ENCODE results near the gene STON2.

STON2 gene

DNA sequence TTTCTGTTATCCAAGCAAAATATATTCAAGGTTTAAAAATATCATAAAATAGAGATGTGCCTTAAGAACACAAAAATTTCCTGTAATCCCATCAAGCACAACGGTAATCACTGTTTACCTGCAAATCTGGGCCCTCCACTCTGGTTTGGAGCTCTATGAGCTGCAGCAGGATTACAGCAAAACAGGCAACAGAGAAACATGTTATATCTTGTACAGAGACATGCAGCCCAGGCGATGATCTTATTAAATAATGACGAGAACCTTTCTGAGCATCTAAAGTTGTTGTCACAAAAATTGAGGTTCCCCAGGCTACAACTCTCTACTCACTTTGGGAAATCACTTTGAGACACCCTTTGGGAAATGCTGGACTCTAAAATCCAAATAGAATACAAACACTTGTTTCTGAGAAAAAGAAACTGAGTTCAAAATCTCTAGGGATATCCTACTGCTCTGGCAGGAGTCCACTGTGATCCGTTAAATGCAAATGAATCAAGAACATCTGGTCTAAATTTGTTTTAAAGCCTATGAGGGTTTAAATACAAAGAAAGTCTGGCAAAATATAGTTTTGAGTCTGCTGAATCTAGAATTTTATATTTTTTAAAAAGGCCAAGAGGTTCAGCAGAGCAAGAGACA, 36.3 kb downstream of the STON2 start:
- Histone ChIP-seq H3K36me3 (ENCODE audit: control insufficient read depth, insufficient read depth, low read length) (no peaks in the 10 kb centered on the region), H3K27ac (ENCODE audit: insufficient read depth, low read depth, low read length, poor library complexity, severe bottlenecking) (no peak overlapping the region), H3K27me3 (ENCODE audit: control insufficient read depth, insufficient read depth, low read length, poor library complexity, severe bottlenecking) (no peaks in the 10 kb centered on the region), H3K4me3 (ENCODE audit: insufficient read depth, low read depth, low read length) (no peak overlapping the region), H3K9me3 (ENCODE audit: control insufficient read depth, low read length) (no peaks in the 10 kb centered on the region), H3K4me1 (ENCODE audit: control insufficient read depth, insufficient read depth, low read length) (peaks cover 12% of the 10 kb centered on the region)
- 92 to 93% methylated on average over 4 of the region's 4 CpGs for WGBS, 2 experiments

- WGBS, 2 experiments, result 88 to 93% methylated on average over 5 of the region's 5 CpGs
- H3K36me3 ChIP-seq (ENCODE audit: control insufficient read depth, insufficient read depth, low read length), result no peaks in the 10 kb centered on the region
- H3K4me3 ChIP-seq (ENCODE audit: insufficient read depth, low read depth, low read length), result no peak overlapping the region
These were observed 46.3 kb downstream of the STON2 start for GRCh38 chr14:81353691-81354323.

GRCh38 chr14:81352413-81352812, 47.7 kb downstream of the STON2 start:
- no peak overlapping the region for H3K4me3 ChIP-seq (ENCODE audit: insufficient read depth, low read depth, low read length)
- no peaks in the 10 kb centered on the region for H3K4me1 ChIP-seq (ENCODE audit: control insufficient read depth, insufficient read depth, low read length)
- H3K27me3 ChIP-seq (ENCODE audit: control insufficient read depth, insufficient read depth, low read length, poor library complexity, severe bottlenecking), result no peaks in the 10 kb centered on the region
- no peaks in the 10 kb centered on the region for H3K36me3 ChIP-seq (ENCODE audit: control insufficient read depth, insufficient read depth, low read length)
- no peaks in the 10 kb centered on the region for H3K9me3 ChIP-seq (ENCODE audit: control insufficient read depth, low read length)
- WGBS, 2 experiments, result 93 to 94% methylated on average over 2 of the region's 2 CpGs
- H3K27ac ChIP-seq (ENCODE audit: insufficient read depth, low read depth, low read length, poor library complexity, severe bottlenecking), result no peak overlapping the region

More at GRCh38 chr14:81353691-81354323, 46.3 kb downstream of the STON2 start:
- no peaks in the 10 kb centered on the region for H3K9me3 ChIP-seq (ENCODE audit: control insufficient read depth, low read length)
- H3K27me3 ChIP-seq (ENCODE audit: control insufficient read depth, insufficient read depth, low read length, poor library complexity, severe bottlenecking), result no peaks in the 10 kb centered on the region
- no peak overlapping the region for H3K27ac ChIP-seq (ENCODE audit: insufficient read depth, low read depth, low read length, poor library complexity, severe bottlenecking)
- no peaks in the 10 kb centered on the region for H3K4me1 ChIP-seq (ENCODE audit: control insufficient read depth, insufficient read depth, low read length)

DNA sequence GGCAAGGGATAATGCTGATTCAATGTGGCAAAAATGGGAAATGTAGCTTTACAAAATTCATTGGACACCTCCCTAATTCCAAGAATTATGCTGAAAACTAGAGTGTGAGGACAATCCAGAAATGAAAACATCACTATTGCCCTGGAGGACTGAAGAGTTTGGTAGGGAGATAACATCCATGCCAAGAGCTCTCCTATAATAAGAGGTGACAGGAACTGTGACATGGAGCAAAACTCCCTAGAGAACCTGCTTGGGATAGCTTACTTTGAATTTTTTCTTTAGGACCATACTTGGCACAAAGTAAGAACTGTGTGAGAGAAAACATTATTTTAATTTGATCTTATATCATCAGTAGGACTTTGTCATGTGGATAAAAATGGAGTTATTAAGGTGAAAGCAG, 48.9 kb downstream of the STON2 start:
- Histone ChIP-seq H3K27ac (ENCODE audit: insufficient read depth, low read depth, low read length, poor library complexity, severe bottlenecking) (no peak overlapping the region), H3K27me3 (ENCODE audit: control insufficient read depth, insufficient read depth, low read length, poor library complexity, severe bottlenecking) (no peaks in the 10 kb centered on the region), H3K4me1 (ENCODE audit: control insufficient read depth, insufficient read depth, low read length) (no peaks in the 10 kb centered on the region), H3K36me3 (ENCODE audit: control insufficient read depth, insufficient read depth, low read length) (no peaks in the 10 kb centered on the region), H3K4me3 (ENCODE audit: insufficient read depth, low read depth, low read length) (no peak overlapping the region), H3K9me3 (ENCODE audit: control insufficient read depth, low read length) (no peaks in the 10 kb centered on the region)

DNA sequence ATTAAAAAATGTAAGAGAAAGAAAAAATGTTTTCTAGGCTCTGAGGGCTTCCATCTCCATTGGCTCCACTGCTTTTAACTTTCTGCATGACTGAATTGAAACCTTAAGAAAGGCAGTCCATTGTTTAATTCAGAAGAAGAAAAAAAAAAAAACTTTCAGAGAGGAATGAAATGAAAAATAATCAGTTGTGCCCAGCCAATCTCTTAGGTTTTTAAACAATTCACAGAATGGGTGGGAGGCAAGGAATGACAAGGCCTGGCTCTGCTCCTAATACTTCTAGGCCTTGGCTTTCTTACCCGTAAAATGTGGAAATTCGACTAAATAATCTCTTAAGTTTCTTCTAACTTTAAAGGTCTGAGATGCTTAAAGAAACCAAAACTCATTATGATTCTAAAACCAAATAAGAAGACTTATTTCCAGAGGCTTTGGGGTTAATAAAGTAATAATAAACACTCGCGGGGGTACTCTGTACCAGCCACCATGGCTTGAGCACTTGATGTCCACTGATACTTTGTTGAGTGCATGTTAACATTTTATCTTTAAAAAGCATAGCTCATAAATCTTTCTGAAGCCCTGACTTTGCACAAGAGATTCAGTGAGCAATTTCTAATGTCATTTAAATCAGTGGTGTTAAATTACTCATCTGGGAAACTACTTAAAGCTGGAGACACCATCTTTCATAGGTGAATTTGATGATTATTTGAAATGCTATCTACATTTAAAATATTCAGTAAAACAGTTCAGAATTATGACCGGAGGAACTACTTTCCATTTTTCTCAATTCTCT, 49.6 kb downstream of the STON2 start:
- Histone ChIP-seq H3K9me3 (ENCODE audit: control insufficient read depth, low read length) (no peaks in the 10 kb centered on the region), H3K4me3 (ENCODE audit: insufficient read depth, low read depth, low read length) (no peak overlapping the region), H3K27ac (ENCODE audit: insufficient read depth, low read depth, low read length, poor library complexity, severe bottlenecking) (no peak overlapping the region), H3K27me3 (ENCODE audit: control insufficient read depth, insufficient read depth, low read length, poor library complexity, severe bottlenecking) (no peaks in the 10 kb centered on the region), H3K4me1 (ENCODE audit: control insufficient read depth, insufficient read depth, low read length) (no peaks in the 10 kb centered on the region), H3K36me3 (ENCODE audit: control insufficient read depth, insufficient read depth, low read length) (no peaks in the 10 kb centered on the region)
- WGBS, 2 experiments, result 96 to 99% methylated on average over 5 of the region's 5 CpGs

DNA sequence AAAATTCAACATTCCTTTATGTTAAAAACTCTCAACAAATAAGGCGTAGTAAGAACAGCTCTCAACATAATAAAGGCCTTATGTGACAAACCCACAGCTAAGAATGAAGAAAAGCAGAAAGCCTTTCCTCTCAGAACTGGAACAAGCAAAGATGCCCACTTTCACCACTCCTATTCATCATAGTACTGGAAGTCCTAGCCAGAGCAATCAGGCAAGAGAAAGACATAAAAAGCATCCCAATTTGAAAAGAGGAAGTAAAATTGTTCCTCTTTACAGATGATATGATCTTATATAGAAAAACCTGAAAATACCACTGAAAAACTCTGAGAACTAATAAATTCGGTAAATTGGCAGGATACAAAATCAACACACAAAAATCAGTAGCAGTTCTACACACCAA, 52.1 kb downstream of the STON2 start:
- Histone ChIP-seq H3K9me3 (ENCODE audit: control insufficient read depth, low read length) (no peaks in the 10 kb centered on the region), H3K27ac (ENCODE audit: insufficient read depth, low read depth, low read length, poor library complexity, severe bottlenecking) (no peak overlapping the region), H3K4me3 (ENCODE audit: insufficient read depth, low read depth, low read length) (no peak overlapping the region), H3K4me1 (ENCODE audit: control insufficient read depth, insufficient read depth, low read length) (peaks cover 3% of the 10 kb centered on the region), H3K27me3 (ENCODE audit: control insufficient read depth, insufficient read depth, low read length, poor library complexity, severe bottlenecking) (no peaks in the 10 kb centered on the region), H3K36me3 (ENCODE audit: control insufficient read depth, insufficient read depth, low read length) (no peaks in the 10 kb centered on the region)
- WGBS, 2 experiments, result 74 to 95% methylated on average over 2 of the region's 2 CpGs

GRCh38 chr14:81345781-81346180, 54.3 kb downstream of the STON2 start:
- Histone ChIP-seq H3K4me1 (ENCODE audit: control insufficient read depth, insufficient read depth, low read length) (peaks cover 4% of the 10 kb centered on the region), H3K4me3 (ENCODE audit: insufficient read depth, low read depth, low read length) (no peak overlapping the region), H3K9me3 (ENCODE audit: control insufficient read depth, low read length) (no peaks in the 10 kb centered on the region), H3K27me3 (ENCODE audit: control insufficient read depth, insufficient read depth, low read length, poor library complexity, severe bottlenecking) (no peaks in the 10 kb centered on the region), H3K36me3 (ENCODE audit: control insufficient read depth, insufficient read depth, low read length) (no peaks in the 10 kb centered on the region), H3K27ac (ENCODE audit: insufficient read depth, low read depth, low read length, poor library complexity, severe bottlenecking) (no peak overlapping the region)
- 93 to 97% methylated on average over 2 of the region's 2 CpGs for WGBS, 2 experiments

- 96 to 97% methylated on average over 1 to 3 of the region's 3 CpGs for WGBS, 2 experiments
- H3K27me3 ChIP-seq (ENCODE audit: control insufficient read depth, insufficient read depth, low read length, poor library complexity, severe bottlenecking), result no peaks in the 10 kb centered on the region
- no peak overlapping the region for H3K4me3 ChIP-seq (ENCODE audit: insufficient read depth, low read depth, low read length)
- no peaks in the 10 kb centered on the region for H3K36me3 ChIP-seq (ENCODE audit: control insufficient read depth, insufficient read depth, low read length)
- H3K4me1 ChIP-seq (ENCODE audit: control insufficient read depth, insufficient read depth, low read length), result peaks cover 4% of the 10 kb centered on the region
- no peak overlapping the region for H3K27ac ChIP-seq (ENCODE audit: insufficient read depth, low read depth, low read length, poor library complexity, severe bottlenecking)
- no peaks in the 10 kb centered on the region for H3K9me3 ChIP-seq (ENCODE audit: control insufficient read depth, low read length)
These were observed 55.5 kb downstream of the STON2 start for GRCh38 chr14:81344481-81345160.

GRCh38 chr14:81343701-81344100, 56.4 kb downstream of the STON2 start:
- 95 to 98% methylated on average over 2 of the region's 2 CpGs for WGBS, 2 experiments
- Histone ChIP-seq H3K27me3 (ENCODE audit: control insufficient read depth, insufficient read depth, low read length, poor library complexity, severe bottlenecking) (no peaks in the 10 kb centered on the region), H3K27ac (ENCODE audit: insufficient read depth, low read depth, low read length, poor library complexity, severe bottlenecking) (no peak overlapping the region), H3K4me1 (ENCODE audit: control insufficient read depth, insufficient read depth, low read length) (peaks cover 4% of the 10 kb centered on the region), H3K36me3 (ENCODE audit: control insufficient read depth, insufficient read depth, low read length) (no peaks in the 10 kb centered on the region), H3K9me3 (ENCODE audit: control insufficient read depth, low read length) (no peaks in the 10 kb centered on the region), H3K4me3 (ENCODE audit: insufficient read depth, low read depth, low read length) (no peak overlapping the region)
